Thyroid gland (tissue), 4 donors: ENCODE data around the gene NUP58.

Experiments
- CTCF ChIP-seq, 6 experiments: fragments of 200-600 bp in 3 of 6; fragments of 450-650 bp in 3 of 6; sonication (generic) in 3 of 6; IDR thresholded peaks; one replicate each; pipeline ENCODE4 v1.5.1; 2016 to 2019; ENCODE audit warnings: antibody characterized with exemption in 6 of 6, mild to moderate bottlenecking in 2 of 6, inconsistent platforms in 1 of 6, moderate library complexity in 1 of 6
- POLR2A ChIP-seq, 2 donors: fragments of 450-650 bp; IDR thresholded peaks; one replicate each; pipeline ENCODE4 v1.6.1; 2017; ENCODE audit warnings: antibody characterized with exemption in 2 of 2, mild to moderate bottlenecking in 2 of 2, moderate library complexity in 1 of 2

GRCh38 chr13:25288966-25289365 lies 12.5 kb upstream of the NUP58 start:
- TF ChIP-seq POLR2A (IDR thresholded peaks at IDR 0.05) (no peak), CTCF (IDR thresholded peaks at IDR 0.05) (no peak)
